ENCODE results near the gene EP300. TPM values are rescaled to one million over a fixed set of nuclear protein-coding genes. Genes with fewer than 3 reads are reported as not detected.
"Not testable (repeated sequence)": the region's sequence is repeated elsewhere in the genome, so short reads cannot be mapped to it uniquely, and the experiment has no call there.

Gene EP300
- polyA plus RNA-seq, 1 donor, result 54.3 TPM

DNA sequence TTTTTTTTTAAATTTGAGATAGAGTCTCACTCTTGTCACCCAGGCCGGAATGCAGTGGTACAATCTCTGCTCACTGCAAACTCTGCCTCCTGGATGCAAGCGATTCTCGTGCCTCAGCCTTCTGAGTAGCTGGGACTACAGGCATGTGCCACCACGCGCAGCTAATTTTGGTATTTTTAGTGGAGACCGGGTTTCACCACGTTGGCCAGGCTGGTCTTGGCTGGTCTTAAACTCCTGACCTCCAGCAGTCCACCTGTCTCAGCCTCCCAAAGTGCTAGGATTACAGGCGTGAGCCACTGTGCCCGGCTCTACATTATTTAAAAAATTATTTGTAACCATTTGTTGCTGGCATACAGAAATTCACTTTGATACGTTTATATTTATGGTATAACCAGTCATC lies 18.6 kb downstream of the EP300 start:
- H3K27ac ChIP-seq (ENCODE audit: low read length), result no peak overlapping the region
- no peaks in the 10 kb centered on the region for H3K4me1 ChIP-seq (ENCODE audit: control insufficient read depth, insufficient read depth, low read length)
- H3K9me3 ChIP-seq (ENCODE audit: control insufficient read depth, low read depth, low read length), result no peaks in the 10 kb centered on the region
- H3K36me3 ChIP-seq (ENCODE audit: control insufficient read depth, insufficient read depth, low read length), result peaks cover 36% of the 10 kb centered on the region
- no peak overlapping the region for H3K4me3 ChIP-seq (ENCODE audit: low read length)
- no peak for DNase-seq
- WGBS (ENCODE audit: insufficient coverage, low lambda C conversion rate), result no CpG with 5 or more reads among the region's 10 CpGs
- H3K27me3 ChIP-seq (ENCODE audit: control insufficient read depth, insufficient read depth, low read length), result no peaks in the 10 kb centered on the region

DNA sequence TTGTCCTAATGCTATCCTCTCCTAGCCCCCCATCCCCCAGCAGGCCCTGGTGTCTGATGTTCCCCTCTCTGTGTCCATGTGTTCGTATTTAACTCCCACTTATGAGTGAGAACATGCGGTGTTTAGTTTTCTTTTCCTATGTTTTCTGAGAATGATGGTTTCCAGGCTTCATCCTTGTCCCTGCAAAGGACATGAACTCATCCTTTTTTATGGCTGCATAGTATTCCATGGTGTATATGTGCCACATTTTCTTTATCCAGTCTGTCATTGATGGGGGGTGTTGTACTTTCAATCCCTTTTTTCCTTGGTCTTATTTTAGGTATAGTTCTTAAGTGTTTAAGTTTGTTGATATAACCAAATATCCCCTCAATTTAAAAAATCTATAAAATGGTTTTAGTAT lies 23.9 kb downstream of the EP300 start:
- Histone ChIP-seq H3K4me1 (ENCODE audit: control insufficient read depth, insufficient read depth, low read length) (no peaks in the 10 kb centered on the region), H3K36me3 (ENCODE audit: control insufficient read depth, insufficient read depth, low read length) (peaks cover 54% of the 10 kb centered on the region), H3K27ac (ENCODE audit: low read length) (no peak overlapping the region), H3K9me3 (ENCODE audit: control insufficient read depth, low read depth, low read length) (no peaks in the 10 kb centered on the region), H3K4me3 (ENCODE audit: low read length) (no peak overlapping the region), H3K27me3 (ENCODE audit: control insufficient read depth, insufficient read depth, low read length) (no peaks in the 10 kb centered on the region)
- no CpG with 5 or more reads among the region's 2 CpGs for WGBS (ENCODE audit: insufficient coverage, low lambda C conversion rate)
- DNase-seq, result no peak

DNA sequence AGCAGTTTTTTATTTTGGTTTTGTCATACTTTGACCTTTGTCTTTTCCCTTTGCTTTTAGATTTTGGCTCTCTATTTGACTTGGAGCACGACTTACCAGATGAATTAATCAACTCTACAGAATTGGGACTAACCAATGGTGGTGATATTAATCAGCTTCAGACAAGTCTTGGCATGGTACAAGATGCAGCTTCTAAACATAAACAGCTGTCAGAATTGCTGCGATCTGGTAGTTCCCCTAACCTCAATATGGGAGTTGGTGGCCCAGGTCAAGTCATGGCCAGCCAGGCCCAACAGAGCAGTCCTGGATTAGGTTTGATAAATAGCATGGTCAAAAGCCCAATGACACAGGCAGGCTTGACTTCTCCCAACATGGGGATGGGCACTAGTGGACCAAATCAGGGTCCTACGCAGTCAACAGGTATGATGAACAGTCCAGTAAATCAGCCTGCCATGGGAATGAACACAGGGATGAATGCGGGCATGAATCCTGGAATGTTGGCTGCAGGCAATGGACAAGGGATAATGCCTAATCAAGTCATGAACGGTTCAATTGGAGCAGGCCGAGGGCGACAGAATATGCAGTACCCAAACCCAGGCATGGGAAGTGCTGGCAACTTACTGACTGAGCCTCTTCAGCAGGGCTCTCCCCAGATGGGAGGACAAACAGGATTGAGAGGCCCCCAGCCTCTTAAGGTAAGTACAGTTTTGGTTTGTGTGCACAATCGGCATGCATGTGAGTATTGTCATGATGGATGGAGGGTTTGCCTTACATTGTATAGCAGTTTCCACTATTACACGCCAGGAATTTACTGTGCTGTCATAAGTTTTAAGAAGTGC lies 25.0 kb downstream of the EP300 start:
- no peak for DNase-seq
- WGBS (ENCODE audit: insufficient coverage, low lambda C conversion rate), result no CpG with 5 or more reads among the region's 9 CpGs
- no peak overlapping the region for H3K4me3 ChIP-seq (ENCODE audit: low read length)
- no peaks in the 10 kb centered on the region for H3K27me3 ChIP-seq (ENCODE audit: control insufficient read depth, insufficient read depth, low read length)
- no peaks in the 10 kb centered on the region for H3K4me1 ChIP-seq (ENCODE audit: control insufficient read depth, insufficient read depth, low read length)
- no peaks in the 10 kb centered on the region for H3K9me3 ChIP-seq (ENCODE audit: control insufficient read depth, low read depth, low read length)
- peaks cover 50% of the 10 kb centered on the region for H3K36me3 ChIP-seq (ENCODE audit: control insufficient read depth, insufficient read depth, low read length)
- H3K27ac ChIP-seq (ENCODE audit: low read length), result no peak overlapping the region

DNA sequence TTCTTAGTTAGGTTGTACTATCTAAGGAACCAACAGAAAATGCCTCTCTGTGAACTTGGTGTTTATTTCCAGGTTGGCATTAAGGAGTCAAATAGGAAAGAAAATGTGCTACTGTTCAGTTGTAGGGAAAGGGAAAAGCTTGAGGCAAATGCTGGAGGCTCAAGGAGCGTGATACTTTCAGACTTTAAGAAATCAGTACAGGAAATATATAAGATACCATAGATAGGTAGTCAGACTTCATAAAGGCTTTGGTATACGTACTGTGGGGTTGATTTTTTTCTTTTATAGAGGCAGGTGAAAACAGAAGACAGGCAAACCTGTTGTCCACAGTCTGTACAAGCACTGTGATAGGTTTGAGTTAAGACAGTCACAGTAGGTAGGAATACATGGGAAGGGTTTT lies 30.8 kb downstream of the EP300 start:
- peaks cover 59% of the 10 kb centered on the region for H3K36me3 ChIP-seq (ENCODE audit: control insufficient read depth, insufficient read depth, low read length)
- WGBS (ENCODE audit: insufficient coverage, low lambda C conversion rate), result 73% methylated on average over 2 of the region's 2 CpGs

GRCh38 chr22:41124086-41124485 lies 31.7 kb downstream of the EP300 start:
- Histone ChIP-seq H3K4me1 (ENCODE audit: control insufficient read depth, insufficient read depth, low read length) (no peaks in the 10 kb centered on the region), H3K4me3 (ENCODE audit: low read length) (no peak overlapping the region), H3K36me3 (ENCODE audit: control insufficient read depth, insufficient read depth, low read length) (peaks cover 59% of the 10 kb centered on the region), H3K9me3 (ENCODE audit: control insufficient read depth, low read depth, low read length) (no peaks in the 10 kb centered on the region), H3K27ac (ENCODE audit: low read length) (no peak overlapping the region), H3K27me3 (ENCODE audit: control insufficient read depth, insufficient read depth, low read length) (no peaks in the 10 kb centered on the region)
- no peak for DNase-seq
- 100% methylated on average over 1 of the region's 9 CpGs for WGBS (ENCODE audit: insufficient coverage, low lambda C conversion rate)

More for the DNA sequence above, 30.8 kb downstream of the EP300 start:
- Histone ChIP-seq H3K4me1 (ENCODE audit: control insufficient read depth, insufficient read depth, low read length) (no peaks in the 10 kb centered on the region), H3K9me3 (ENCODE audit: control insufficient read depth, low read depth, low read length) (no peaks in the 10 kb centered on the region), H3K27me3 (ENCODE audit: control insufficient read depth, insufficient read depth, low read length) (no peaks in the 10 kb centered on the region), H3K27ac (ENCODE audit: low read length) (no peak overlapping the region), H3K4me3 (ENCODE audit: low read length) (no peak overlapping the region)
- no peak for DNase-seq

DNA sequence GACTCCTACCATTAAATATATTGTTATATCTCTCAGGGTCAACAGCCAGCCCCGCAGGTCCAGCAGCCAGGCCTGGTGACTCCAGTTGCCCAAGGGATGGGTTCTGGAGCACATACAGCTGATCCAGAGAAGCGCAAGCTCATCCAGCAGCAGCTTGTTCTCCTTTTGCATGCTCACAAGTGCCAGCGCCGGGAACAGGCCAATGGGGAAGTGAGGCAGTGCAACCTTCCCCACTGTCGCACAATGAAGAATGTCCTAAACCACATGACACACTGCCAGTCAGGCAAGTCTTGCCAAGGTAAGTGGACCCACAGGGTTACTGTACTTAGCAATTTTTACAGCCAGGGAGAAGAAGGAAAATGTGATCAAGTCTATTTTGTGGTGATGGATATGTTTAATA lies 35.1 kb downstream of the EP300 start:
- WGBS (ENCODE audit: insufficient coverage, low lambda C conversion rate), result no CpG with 5 or more reads among the region's 5 CpGs
- Histone ChIP-seq H3K4me1 (ENCODE audit: control insufficient read depth, insufficient read depth, low read length) (no peaks in the 10 kb centered on the region), H3K4me3 (ENCODE audit: low read length) (no peak overlapping the region), H3K27me3 (ENCODE audit: control insufficient read depth, insufficient read depth, low read length) (no peaks in the 10 kb centered on the region), H3K27ac (ENCODE audit: low read length) (no peak overlapping the region), H3K36me3 (ENCODE audit: control insufficient read depth, insufficient read depth, low read length) (peaks cover 70% of the 10 kb centered on the region), H3K9me3 (ENCODE audit: control insufficient read depth, low read depth, low read length) (no peaks in the 10 kb centered on the region)
- no peak for DNase-seq

DNA sequence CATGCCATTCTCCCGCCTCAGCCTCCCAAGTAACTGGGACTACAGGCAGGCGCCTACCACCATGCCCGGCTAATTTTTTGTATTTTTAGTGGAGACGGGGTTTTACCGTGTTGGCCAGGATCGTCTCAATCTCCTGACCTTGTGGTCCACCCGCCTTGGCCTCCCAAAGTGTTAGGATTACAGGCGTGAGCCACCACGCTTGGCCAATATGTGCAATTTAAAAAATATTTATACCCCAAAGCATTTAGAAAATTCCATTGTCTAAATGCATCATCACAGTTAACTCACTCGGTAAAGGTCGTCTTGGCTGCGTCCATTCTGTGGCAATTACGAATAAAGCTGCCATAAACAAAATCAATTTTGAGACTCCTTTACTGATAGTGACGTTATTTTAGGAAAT lies 36.2 kb downstream of the EP300 start:
- Histone ChIP-seq H3K27ac (ENCODE audit: low read length) (no peak overlapping the region), H3K9me3 (ENCODE audit: control insufficient read depth, low read depth, low read length) (no peaks in the 10 kb centered on the region), H3K36me3 (ENCODE audit: control insufficient read depth, insufficient read depth, low read length) (peaks cover 79% of the 10 kb centered on the region), H3K4me1 (ENCODE audit: control insufficient read depth, insufficient read depth, low read length) (no peaks in the 10 kb centered on the region), H3K27me3 (ENCODE audit: control insufficient read depth, insufficient read depth, low read length) (no peaks in the 10 kb centered on the region), H3K4me3 (ENCODE audit: low read length) (no peak overlapping the region)
- no peak for DNase-seq
- WGBS (ENCODE audit: insufficient coverage, low lambda C conversion rate), result no CpG with 5 or more reads among the region's 14 CpGs

DNA sequence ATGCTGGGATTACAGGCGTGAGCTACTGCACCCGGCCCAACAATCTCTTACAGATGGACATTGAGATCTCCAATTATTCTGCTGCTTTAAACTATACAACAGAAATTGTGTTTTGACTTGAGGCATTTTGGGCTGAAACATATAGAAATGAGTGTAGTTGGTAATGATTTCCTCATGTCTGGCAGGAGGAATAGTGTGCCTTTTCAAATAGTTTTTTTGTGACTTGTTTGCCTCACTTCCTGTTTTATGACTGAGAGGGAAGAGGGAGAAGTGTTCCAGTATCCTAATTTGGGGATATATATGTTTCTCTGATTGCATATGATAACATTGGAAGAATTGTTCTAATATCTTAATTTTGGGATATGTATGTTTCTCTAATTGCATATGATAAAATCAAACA lies 40.2 kb downstream of the EP300 start:
- H3K9me3 ChIP-seq (ENCODE audit: control insufficient read depth, low read depth, low read length), result no peaks in the 10 kb centered on the region
- no peak overlapping the region for H3K27ac ChIP-seq (ENCODE audit: low read length)
- no CpG with 5 or more reads among the region's 2 CpGs for WGBS (ENCODE audit: insufficient coverage, low lambda C conversion rate)
- no peak overlapping the region for H3K4me3 ChIP-seq (ENCODE audit: low read length)
- H3K4me1 ChIP-seq (ENCODE audit: control insufficient read depth, insufficient read depth, low read length), result no peaks in the 10 kb centered on the region
- DNase-seq, result no peak
- H3K27me3 ChIP-seq (ENCODE audit: control insufficient read depth, insufficient read depth, low read length), result no peaks in the 10 kb centered on the region
- H3K36me3 ChIP-seq (ENCODE audit: control insufficient read depth, insufficient read depth, low read length), result peaks cover 90% of the 10 kb centered on the region

DNA sequence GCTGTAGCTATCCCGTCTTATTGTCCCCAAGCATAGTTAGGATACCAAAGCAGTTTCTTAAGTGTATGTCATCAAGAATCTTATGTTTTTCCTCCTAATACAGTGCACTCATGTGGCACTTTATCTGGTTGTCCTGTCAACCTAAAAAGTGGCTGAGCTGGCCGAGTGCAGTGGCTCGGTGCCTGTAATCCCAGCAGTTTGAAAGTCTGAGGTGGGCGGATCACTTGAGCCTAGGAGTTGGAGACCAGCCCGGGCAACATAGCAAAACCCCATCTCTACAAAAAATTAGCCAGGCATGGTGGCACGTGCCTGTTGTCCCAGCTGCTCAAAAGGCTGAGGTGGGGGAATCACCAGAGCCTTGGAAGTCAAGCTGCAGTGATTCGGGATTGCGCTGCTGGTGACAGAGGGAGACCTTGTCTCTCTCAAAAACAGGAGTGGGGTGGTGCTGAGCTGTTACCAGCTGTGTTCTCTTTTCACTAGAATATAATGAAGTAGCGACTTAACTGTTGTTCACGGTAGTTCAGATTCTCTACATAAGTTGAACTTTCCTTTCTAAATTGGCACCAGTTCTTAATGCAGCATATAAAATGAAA lies 48.1 kb downstream of the EP300 start:
- H3K4me3 ChIP-seq (ENCODE audit: low read length), result no peak overlapping the region
- H3K36me3 ChIP-seq (ENCODE audit: control insufficient read depth, insufficient read depth, low read length), result peaks cover 85% of the 10 kb centered on the region
- H3K4me1 ChIP-seq (ENCODE audit: control insufficient read depth, insufficient read depth, low read length), result no peaks in the 10 kb centered on the region
- WGBS (ENCODE audit: insufficient coverage, low lambda C conversion rate), result no CpG with 5 or more reads among the region's 10 CpGs
- no peak overlapping the region for H3K27ac ChIP-seq (ENCODE audit: low read length)
- no peaks in the 10 kb centered on the region for H3K27me3 ChIP-seq (ENCODE audit: control insufficient read depth, insufficient read depth, low read length)
- no peak for DNase-seq
- no peaks in the 10 kb centered on the region for H3K9me3 ChIP-seq (ENCODE audit: control insufficient read depth, low read depth, low read length)

DNA sequence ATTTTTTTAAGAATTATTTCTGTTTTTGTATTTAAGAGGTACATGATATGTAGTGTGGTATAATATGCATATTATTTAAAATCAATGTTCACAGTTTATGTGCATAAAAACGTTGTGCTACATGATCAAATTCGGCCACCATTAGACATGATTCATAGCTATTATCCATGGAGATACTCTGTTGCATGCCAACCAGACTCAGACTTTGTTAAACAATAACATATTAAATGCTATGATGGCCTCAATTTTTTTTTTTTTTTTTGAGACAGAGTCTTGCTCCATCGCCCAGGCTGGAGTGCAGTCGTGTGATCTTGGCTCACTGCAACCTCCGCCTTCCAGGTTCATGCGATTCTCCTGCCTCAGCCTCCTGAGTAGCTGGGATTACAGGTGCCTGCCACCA lies 53.5 kb downstream of the EP300 start:
- not testable (repeated sequence) for H3K4me1 ChIP-seq (ENCODE audit: control insufficient read depth, insufficient read depth, low read length); H3K9me3 ChIP-seq (ENCODE audit: control insufficient read depth, low read depth, low read length); DNase-seq; H3K27ac ChIP-seq (ENCODE audit: low read length); H3K27me3 ChIP-seq (ENCODE audit: control insufficient read depth, insufficient read depth, low read length); H3K4me3 ChIP-seq (ENCODE audit: low read length)
- WGBS (ENCODE audit: insufficient coverage, low lambda C conversion rate), result 100% methylated on average over 1 of the region's 6 CpGs
- H3K36me3 ChIP-seq (ENCODE audit: control insufficient read depth, insufficient read depth, low read length), result peaks cover 82% of the 10 kb centered on the region

GRCh38 chr22:41146573-41146972 lies 54.2 kb downstream of the EP300 start:
- 93% methylated on average over 3 of the region's 4 CpGs for WGBS (ENCODE audit: insufficient coverage, low lambda C conversion rate)
- peaks cover 82% of the 10 kb centered on the region for H3K36me3 ChIP-seq (ENCODE audit: control insufficient read depth, insufficient read depth, low read length)
- H3K4me1 ChIP-seq (ENCODE audit: control insufficient read depth, insufficient read depth, low read length), result no peaks in the 10 kb centered on the region
- H3K9me3 ChIP-seq (ENCODE audit: control insufficient read depth, low read depth, low read length), result no peaks in the 10 kb centered on the region
- H3K27ac ChIP-seq (ENCODE audit: low read length), result no peak overlapping the region
- H3K27me3 ChIP-seq (ENCODE audit: control insufficient read depth, insufficient read depth, low read length), result no peaks in the 10 kb centered on the region
- H3K4me3 ChIP-seq (ENCODE audit: low read length), result no peak overlapping the region
- DNase-seq, result no peak

Data from large intestine (tissue), 3 donors.